ENCODE results near the gene DOCK3.

The DOCK3 gene

DNA sequence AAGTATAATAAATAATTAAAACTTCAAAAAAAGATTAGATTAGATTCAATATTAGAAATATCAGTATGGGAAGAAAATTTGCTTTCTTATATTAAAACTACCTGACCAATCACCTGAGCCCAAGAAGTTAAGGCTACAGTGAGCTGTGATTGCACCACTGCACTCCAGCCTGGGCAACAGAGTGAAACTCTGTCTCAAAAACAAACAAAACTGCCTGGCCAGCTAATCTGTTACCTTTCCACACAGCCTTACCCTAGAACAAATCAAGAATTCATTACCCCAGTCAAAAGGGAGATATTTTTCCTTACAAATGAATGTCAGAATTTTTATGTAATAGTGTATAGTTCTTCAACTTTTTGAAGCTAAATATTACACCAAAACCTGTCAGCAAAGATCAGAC, 593.4 kb downstream of the DOCK3 start:
- no peak for DNase-seq (ENCODE audit: extremely low spot score)
- ChIA-PET CTCF (interaction anchor here (1.5 kb wide), 3 partner anchors 45 to 110 kb away, joined by 3 to 4 read pairs (median 4); no protein-coding TSS in a partner anchor), POLR2A (no interaction called here)
- TF ChIP-seq, protein P1, sequence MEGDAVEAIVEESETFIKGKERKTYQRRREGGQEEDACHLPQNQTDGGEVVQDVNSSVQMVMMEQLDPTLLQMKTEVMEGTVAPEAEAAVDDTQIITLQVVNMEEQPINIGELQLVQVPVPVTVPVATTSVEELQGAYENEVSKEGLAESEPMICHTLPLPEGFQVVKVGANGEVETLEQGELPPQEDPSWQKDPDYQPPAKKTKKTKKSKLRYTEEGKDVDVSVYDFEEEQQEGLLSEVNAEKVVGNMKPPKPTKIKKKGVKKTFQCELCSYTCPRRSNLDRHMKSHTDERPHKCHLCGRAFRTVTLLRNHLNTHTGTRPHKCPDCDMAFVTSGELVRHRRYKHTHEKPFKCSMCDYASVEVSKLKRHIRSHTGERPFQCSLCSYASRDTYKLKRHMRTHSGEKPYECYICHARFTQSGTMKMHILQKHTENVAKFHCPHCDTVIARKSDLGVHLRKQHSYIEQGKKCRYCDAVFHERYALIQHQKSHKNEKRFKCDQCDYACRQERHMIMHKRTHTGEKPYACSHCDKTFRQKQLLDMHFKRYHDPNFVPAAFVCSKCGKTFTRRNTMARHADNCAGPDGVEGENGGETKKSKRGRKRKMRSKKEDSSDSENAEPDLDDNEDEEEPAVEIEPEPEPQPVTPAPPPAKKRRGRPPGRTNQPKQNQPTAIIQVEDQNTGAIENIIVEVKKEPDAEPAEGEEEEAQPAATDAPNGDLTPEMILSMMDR (IDR thresholded peaks at IDR 0.05; ENCODE audit: control extremely low read depth, extremely low read depth, low read depth, missing control alignments): no peak

GRCh38 chr3:51269466-51269865, 594.7 kb downstream of the DOCK3 start:
- ChIA-PET CTCF (interaction anchor here (0.9 to 1.5 kb wide), 4 partner anchors 44 to 108 kb away, joined by 3 to 4 read pairs (median 4); no protein-coding TSS in a partner anchor), POLR2A (no interaction called here)
- no peak for DNase-seq (ENCODE audit: extremely low spot score)
- TF ChIP-seq, protein P1 (IDR thresholded peaks at IDR 0.05; ENCODE audit: control extremely low read depth, extremely low read depth, low read depth, missing control alignments): no peak

GRCh38 chr3:51270559-51270958, 595.8 kb downstream of the DOCK3 start:
- ChIA-PET CTCF (interaction anchor here (0.8 to 1.5 kb wide), 2 partner anchors 11 to 46 kb away, joined by 3 read pairs; no protein-coding TSS in a partner anchor), POLR2A (no interaction called here)
- TF ChIP-seq, protein P1 (IDR thresholded peaks at IDR 0.05; ENCODE audit: control extremely low read depth, extremely low read depth, low read depth, missing control alignments): no peak
- no peak for DNase-seq (ENCODE audit: extremely low spot score)

GRCh38 chr3:51271172-51271571, 596.4 kb downstream of the DOCK3 start:
- ChIA-PET POLR2A (no interaction called here), CTCF (interaction anchor here (0.8 to 1.5 kb wide), 2 partner anchors 11 to 45 kb away, joined by 3 read pairs; no protein-coding TSS in a partner anchor)
- TF ChIP-seq, protein P1 (IDR thresholded peaks at IDR 0.05; ENCODE audit: control extremely low read depth, extremely low read depth, low read depth, missing control alignments): no peak
- no peak for DNase-seq (ENCODE audit: extremely low spot score)

DNA sequence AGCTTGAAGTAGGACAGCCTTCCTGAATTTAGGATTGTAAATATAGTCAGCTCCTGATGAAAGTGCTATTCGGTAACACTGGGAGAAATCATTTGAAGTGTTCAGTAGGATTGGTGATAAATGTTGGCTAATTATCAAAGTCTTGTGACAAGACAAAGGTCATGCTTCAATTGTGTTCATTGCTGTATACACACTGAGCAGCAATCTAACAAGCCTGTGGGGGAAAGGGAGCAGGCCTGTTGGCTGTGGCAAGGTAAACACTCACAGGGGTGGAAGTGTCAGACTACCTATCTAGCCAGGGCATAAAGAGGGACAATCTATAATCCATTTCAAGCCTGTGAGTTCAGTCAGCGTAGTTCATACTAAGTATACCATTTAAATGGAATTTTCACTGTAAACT, 599.3 kb downstream of the DOCK3 start:
- TF ChIP-seq, protein P1 (IDR thresholded peaks at IDR 0.05; ENCODE audit: control extremely low read depth, extremely low read depth, low read depth, missing control alignments): no peak
- POLR2A ChIA-PET: no interaction called here
- DNase-seq (ENCODE audit: extremely low spot score): no peak
- CTCF ChIA-PET: interaction anchor here (1.6 kb wide), 2 partner anchors 28 to 33 kb away, joined by 3 to 5 read pairs; no protein-coding TSS in a partner anchor

- no peak for DNase-seq (ENCODE audit: extremely low spot score)
- POLR2A ChIA-PET: no interaction called here
- CTCF ChIA-PET: interaction anchor here (0.8 to 1.6 kb wide), 5 partner anchors 10 to 38 kb away, joined by 3 to 5 read pairs (median 3); no protein-coding TSS in a partner anchor
- TF ChIP-seq, protein P1 (IDR thresholded peaks at IDR 0.05; ENCODE audit: control extremely low read depth, extremely low read depth, low read depth, missing control alignments): no peak
These were observed 600.5 kb downstream of the DOCK3 start for GRCh38 chr3:51275111-51275805.
